ENCODE data around the gene SLC36A3. TPM values are rescaled to one million over a fixed set of nuclear protein-coding genes. Genes with fewer than 3 reads are reported as not detected.

The SLC36A3 gene
- total and polyA plus RNA-seq, 2 of the 8 experiments (the other 6 are each of a cell fraction or from before 2014, with no cell fraction given): not detected

DNA sequence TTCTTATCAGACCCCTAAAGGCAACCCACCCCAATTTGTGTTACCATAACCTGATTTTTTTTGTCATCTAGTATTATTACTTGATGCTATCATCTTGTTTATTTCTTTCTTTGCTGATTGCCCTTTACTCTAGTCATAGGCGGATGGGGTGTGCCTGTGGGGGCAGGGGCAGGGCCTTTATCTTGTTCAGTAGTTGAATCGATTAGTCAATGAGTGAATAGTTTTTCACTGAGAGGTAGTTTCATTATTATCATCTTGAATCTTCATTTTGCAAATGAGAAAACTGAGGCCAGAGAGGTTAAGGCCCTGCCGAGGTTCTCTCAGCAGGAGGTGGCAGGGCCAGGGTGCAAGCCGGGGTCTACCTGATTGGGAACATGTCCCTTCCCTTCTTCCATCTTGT is 60.0 kb downstream of the SLC36A3 start (continued):
- TF ChIP-seq, protein P1, sequence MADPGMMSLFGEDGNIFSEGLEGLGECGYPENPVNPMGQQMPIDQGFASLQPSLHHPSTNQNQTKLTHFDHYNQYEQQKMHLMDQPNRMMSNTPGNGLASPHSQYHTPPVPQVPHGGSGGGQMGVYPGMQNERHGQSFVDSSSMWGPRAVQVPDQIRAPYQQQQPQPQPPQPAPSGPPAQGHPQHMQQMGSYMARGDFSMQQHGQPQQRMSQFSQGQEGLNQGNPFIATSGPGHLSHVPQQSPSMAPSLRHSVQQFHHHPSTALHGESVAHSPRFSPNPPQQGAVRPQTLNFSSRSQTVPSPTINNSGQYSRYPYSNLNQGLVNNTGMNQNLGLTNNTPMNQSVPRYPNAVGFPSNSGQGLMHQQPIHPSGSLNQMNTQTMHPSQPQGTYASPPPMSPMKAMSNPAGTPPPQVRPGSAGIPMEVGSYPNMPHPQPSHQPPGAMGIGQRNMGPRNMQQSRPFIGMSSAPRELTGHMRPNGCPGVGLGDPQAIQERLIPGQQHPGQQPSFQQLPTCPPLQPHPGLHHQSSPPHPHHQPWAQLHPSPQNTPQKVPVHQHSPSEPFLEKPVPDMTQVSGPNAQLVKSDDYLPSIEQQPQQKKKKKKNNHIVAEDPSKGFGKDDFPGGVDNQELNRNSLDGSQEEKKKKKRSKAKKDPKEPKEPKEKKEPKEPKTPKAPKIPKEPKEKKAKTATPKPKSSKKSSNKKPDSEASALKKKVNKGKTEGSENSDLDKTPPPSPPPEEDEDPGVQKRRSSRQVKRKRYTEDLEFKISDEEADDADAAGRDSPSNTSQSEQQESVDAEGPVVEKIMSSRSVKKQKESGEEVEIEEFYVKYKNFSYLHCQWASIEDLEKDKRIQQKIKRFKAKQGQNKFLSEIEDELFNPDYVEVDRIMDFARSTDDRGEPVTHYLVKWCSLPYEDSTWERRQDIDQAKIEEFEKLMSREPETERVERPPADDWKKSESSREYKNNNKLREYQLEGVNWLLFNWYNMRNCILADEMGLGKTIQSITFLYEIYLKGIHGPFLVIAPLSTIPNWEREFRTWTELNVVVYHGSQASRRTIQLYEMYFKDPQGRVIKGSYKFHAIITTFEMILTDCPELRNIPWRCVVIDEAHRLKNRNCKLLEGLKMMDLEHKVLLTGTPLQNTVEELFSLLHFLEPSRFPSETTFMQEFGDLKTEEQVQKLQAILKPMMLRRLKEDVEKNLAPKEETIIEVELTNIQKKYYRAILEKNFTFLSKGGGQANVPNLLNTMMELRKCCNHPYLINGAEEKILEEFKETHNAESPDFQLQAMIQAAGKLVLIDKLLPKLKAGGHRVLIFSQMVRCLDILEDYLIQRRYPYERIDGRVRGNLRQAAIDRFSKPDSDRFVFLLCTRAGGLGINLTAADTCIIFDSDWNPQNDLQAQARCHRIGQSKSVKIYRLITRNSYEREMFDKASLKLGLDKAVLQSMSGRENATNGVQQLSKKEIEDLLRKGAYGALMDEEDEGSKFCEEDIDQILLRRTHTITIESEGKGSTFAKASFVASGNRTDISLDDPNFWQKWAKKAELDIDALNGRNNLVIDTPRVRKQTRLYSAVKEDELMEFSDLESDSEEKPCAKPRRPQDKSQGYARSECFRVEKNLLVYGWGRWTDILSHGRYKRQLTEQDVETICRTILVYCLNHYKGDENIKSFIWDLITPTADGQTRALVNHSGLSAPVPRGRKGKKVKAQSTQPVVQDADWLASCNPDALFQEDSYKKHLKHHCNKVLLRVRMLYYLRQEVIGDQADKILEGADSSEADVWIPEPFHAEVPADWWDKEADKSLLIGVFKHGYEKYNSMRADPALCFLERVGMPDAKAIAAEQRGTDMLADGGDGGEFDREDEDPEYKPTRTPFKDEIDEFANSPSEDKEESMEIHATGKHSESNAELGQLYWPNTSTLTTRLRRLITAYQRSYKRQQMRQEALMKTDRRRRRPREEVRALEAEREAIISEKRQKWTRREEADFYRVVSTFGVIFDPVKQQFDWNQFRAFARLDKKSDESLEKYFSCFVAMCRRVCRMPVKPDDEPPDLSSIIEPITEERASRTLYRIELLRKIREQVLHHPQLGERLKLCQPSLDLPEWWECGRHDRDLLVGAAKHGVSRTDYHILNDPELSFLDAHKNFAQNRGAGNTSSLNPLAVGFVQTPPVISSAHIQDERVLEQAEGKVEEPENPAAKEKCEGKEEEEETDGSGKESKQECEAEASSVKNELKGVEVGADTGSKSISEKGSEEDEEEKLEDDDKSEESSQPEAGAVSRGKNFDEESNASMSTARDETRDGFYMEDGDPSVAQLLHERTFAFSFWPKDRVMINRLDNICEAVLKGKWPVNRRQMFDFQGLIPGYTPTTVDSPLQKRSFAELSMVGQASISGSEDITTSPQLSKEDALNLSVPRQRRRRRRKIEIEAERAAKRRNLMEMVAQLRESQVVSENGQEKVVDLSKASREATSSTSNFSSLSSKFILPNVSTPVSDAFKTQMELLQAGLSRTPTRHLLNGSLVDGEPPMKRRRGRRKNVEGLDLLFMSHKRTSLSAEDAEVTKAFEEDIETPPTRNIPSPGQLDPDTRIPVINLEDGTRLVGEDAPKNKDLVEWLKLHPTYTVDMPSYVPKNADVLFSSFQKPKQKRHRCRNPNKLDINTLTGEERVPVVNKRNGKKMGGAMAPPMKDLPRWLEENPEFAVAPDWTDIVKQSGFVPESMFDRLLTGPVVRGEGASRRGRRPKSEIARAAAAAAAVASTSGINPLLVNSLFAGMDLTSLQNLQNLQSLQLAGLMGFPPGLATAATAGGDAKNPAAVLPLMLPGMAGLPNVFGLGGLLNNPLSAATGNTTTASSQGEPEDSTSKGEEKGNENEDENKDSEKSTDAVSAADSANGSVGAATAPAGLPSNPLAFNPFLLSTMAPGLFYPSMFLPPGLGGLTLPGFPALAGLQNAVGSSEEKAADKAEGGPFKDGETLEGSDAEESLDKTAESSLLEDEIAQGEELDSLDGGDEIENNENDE (IDR thresholded peaks at IDR 0.05; ENCODE audit: insufficient replicate concordance, low read length): no peak
- TF ChIP-seq KDM4A (IDR thresholded peaks at IDR 0.05; ENCODE audit: low read depth, low read length, severe bottlenecking): no peak
- TF ChIP-seq, protein P2, sequence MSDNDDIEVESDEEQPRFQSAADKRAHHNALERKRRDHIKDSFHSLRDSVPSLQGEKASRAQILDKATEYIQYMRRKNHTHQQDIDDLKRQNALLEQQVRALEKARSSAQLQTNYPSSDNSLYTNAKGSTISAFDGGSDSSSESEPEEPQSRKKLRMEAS (IDR thresholded peaks at IDR 0.05): no peak
- no peak for TF ChIP-seq ASH2L (IDR thresholded peaks at IDR 0.05; ENCODE audit: low read length)
- TF ChIP-seq, protein P3, sequence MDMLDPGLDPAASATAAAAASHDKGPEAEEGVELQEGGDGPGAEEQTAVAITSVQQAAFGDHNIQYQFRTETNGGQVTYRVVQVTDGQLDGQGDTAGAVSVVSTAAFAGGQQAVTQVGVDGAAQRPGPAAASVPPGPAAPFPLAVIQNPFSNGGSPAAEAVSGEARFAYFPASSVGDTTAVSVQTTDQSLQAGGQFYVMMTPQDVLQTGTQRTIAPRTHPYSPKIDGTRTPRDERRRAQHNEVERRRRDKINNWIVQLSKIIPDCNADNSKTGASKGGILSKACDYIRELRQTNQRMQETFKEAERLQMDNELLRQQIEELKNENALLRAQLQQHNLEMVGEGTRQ (IDR thresholded peaks at IDR 0.05; ENCODE audit: low read length): no peak
- TF ChIP-seq YY1 (IDR thresholded peaks at IDR 0.05; ENCODE audit: low read depth, low read length): no peak
- TF ChIP-seq FOSL1 (IDR thresholded peaks at IDR 0.05; ENCODE audit: insufficient read depth, low read depth, low read length): no peak
- no peak for TF ChIP-seq PHF8 (conservative IDR thresholded peaks at IDR 0.05; ENCODE audit: low read depth, low read length)
- TF ChIP-seq SUZ12 (IDR thresholded peaks at IDR 0.05; ENCODE audit: low read length): no peak

All from H1 (cell line).